GM13977 (cell line): ENCODE measurements around the gene PPEF1.

Experiments
- DNase-seq: peaks from one replicate; pipeline ENCODE4 v3.0.0; 2012; ENCODE audit warnings: low spot score
- CTCF ChIP-seq: IDR thresholded peaks from 2 replicates; pipeline ENCODE4 v1.5.1; 2012; ENCODE audit warnings: mild to moderate bottlenecking, control low read depth; ENCODE audit not compliant: insufficient read depth; ENCODE audit errors: extremely low read depth, missing control alignments
- in situ Hi-C: fragments of 300-500 bp; cut with MboI; formaldehyde crosslinking; loops from one replicate; pipeline ENCODE4 v1.12.0; 2022; ENCODE audit warnings: low sequenced_read_pairs, low pct_unique_long_range_greater_than_20kb, mixed read lengths, inconsistent platforms; ENCODE audit not compliant: unreplicated experiment

Gene PPEF1

GRCh38 chrX:18682979-18683387, 24.5 kb upstream of the PPEF1 start:
- DNase-seq: no peak
- no peak for TF ChIP-seq CTCF
- in situ Hi-C loops: no loop called here

GRCh38 chrX:18687856-18688495, 19.5 kb upstream of the PPEF1 start:
- no peak for TF ChIP-seq CTCF
- DNase-seq: no peak
- in situ Hi-C loops: no loop called here

GRCh38 chrX:18691431-18691830, 16.0 kb upstream of the PPEF1 start:
- TF ChIP-seq CTCF: no peak
- in situ Hi-C loops: no loop called here
- DNase-seq: no peak

- in situ Hi-C loops: no loop called here
- TF ChIP-seq CTCF: no peak
- DNase-seq: no peak
Observed at GRCh38 chrX:18692541-18692940, 14.9 kb upstream of the PPEF1 start.

- in situ Hi-C loops: no loop called here
- no peak for TF ChIP-seq CTCF
- DNase-seq: no peak
Observed at GRCh38 chrX:18696653-18697052, 10.8 kb upstream of the PPEF1 start.

DNA sequence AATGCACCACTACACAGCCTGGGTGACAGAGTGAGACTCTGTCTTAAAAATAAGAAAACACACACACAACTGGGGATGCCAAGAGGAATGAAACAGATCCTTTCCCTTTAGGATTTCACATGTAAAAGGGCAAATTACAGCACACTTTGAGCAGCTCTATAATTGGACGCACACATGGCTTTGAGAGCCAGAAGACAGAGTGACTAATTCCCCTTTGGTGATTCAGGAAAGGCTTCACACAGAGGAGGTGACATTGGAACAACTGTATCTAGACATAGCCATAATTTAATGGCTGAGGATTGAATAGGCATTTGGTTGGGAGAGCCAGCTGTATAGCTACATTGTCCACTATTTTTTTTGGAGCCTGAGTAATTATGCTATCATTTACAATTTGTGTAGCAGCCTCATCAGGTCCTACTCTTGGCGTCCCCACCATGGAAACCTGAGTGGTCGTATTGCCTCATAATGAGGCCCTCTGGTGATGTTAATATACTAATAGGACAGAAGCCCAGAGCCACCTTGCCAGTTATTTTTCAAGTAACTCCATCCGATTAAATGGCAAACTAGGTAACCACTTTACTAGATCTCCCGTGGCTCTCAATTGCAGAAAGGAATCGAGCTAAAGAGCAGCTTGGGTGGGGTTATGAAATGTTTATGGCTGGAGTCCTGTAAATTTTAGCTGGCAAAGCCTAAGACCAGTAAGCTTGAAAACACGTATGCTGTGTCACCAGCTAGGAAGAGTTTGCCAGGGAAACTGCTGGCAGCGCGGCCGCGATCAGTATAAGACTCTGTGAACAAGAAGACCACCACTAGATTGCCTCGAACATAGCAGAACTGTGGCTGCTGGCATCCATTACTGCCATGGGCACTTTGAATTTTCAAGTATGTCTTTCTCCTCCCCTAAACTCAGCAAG, 8.5 kb upstream of the PPEF1 start:
- no peak for TF ChIP-seq CTCF

More for the DNA sequence above, 8.5 kb upstream of the PPEF1 start:
- no peak for DNase-seq
- in situ Hi-C loops: no loop called here
